GM18526 (cell line): ENCODE data around the gene PLCG1.

Experiments used
- POLR2A ChIP-seq: IDR thresholded peaks from 3 replicates; pipeline ENCODE4 v1.6.1; 2011; ENCODE audit not compliant: insufficient read length; ENCODE audit errors: extremely low read depth

Gene PLCG1

GRCh38 chr20:41136680-41137613 is at the start of gene PLCG1:
PLCG1 (plus strand) TSS chr20:41137543; CDS start chr20:41137642, 99 bp downstream.
- peak; percentile 43 for TF ChIP-seq POLR2A

- TF ChIP-seq POLR2A, result no peak
Measured at GRCh38 chr20:41087777-41088176, 49.6 kb upstream of the PLCG1 start.

GRCh38 chr20:41089555-41089954 is 47.8 kb upstream of the PLCG1 start:
- no peak for TF ChIP-seq POLR2A

- TF ChIP-seq POLR2A, result no peak
Measured at GRCh38 chr20:41091927-41092326, 45.4 kb upstream of the PLCG1 start.

- no peak for TF ChIP-seq POLR2A
Measured at GRCh38 chr20:41094353-41095055, 42.8 kb upstream of the PLCG1 start.

- no peak for TF ChIP-seq POLR2A
Measured at GRCh38 chr20:41095110-41095969, 42.0 kb upstream of the PLCG1 start.

- no peak for TF ChIP-seq POLR2A
Measured at GRCh38 chr20:41098703-41099250, 38.6 kb upstream of the PLCG1 start.

- TF ChIP-seq POLR2A, result no peak
Measured at GRCh38 chr20:41100001-41100480, 37.3 kb upstream of the PLCG1 start.

GRCh38 chr20:41101660-41102059 is 35.7 kb upstream of the PLCG1 start:
- no peak for TF ChIP-seq POLR2A

- TF ChIP-seq POLR2A, result no peak
Measured at GRCh38 chr20:41108531-41108930, 28.8 kb upstream of the PLCG1 start.

- no peak for TF ChIP-seq POLR2A
Measured at GRCh38 chr20:41110012-41110411, 27.3 kb upstream of the PLCG1 start.

GRCh38 chr20:41110930-41111577 is 26.3 kb upstream of the PLCG1 start:
- no peak for TF ChIP-seq POLR2A

- no peak for TF ChIP-seq POLR2A
Measured at GRCh38 chr20:41111578-41111951, 25.8 kb upstream of the PLCG1 start.

GRCh38 chr20:41116282-41116956 is 20.9 kb upstream of the PLCG1 start:
- no peak for TF ChIP-seq POLR2A

GRCh38 chr20:41118632-41119031 is 18.7 kb upstream of the PLCG1 start:
- TF ChIP-seq POLR2A, result no peak
